CD4-positive, alpha-beta T cell treated with Interleukin-15 for 1 hour (primary cell): Measurements from ENCODE around the gene C2CD2L.
"Not testable (repeated sequence)": the region's sequence is repeated elsewhere in the genome, so short reads cannot be mapped to it uniquely, and the experiment has no call there.

Experiments
- DNase-seq: peaks from one replicate; pipeline ENCODE4 v3.0.0-alpha.2; 2020

The C2CD2L gene

GRCh38 chr11:119093942-119094815, 13.0 kb upstream of the C2CD2L start:
- DNase-seq: peak; percentile 29

GRCh38 chr11:119094816-119095065, 12.4 kb upstream of the C2CD2L start:
- DNase-seq: peak; percentile 81

- peak; percentile 100 for DNase-seq
These were observed 11.9 kb upstream of the C2CD2L start for GRCh38 chr11:119095066-119095880.

DNA sequence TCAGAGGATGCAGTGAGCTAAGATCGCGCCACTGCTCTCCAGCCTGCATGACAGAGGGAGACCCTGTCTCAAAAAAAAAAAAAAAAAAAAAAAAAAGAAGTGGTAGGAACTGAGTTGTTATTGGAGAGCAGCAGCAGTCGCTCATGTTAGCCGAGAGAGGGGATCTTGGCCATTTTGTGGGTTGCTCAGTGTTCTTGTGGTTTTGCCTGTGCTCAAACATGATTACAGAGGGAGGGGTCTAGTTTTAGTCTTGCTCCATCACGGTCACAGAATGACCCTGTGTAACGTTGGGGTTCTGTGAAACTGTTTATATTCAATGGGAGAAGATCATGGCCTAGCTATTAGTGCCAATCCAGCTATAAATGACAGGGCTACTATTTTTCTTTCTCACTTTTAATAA, 7.4 kb upstream of the C2CD2L start:
- DNase-seq: no peak

GRCh38 chr11:119100246-119100970, 6.7 kb upstream of the C2CD2L start:
- no peak for DNase-seq

DNA sequence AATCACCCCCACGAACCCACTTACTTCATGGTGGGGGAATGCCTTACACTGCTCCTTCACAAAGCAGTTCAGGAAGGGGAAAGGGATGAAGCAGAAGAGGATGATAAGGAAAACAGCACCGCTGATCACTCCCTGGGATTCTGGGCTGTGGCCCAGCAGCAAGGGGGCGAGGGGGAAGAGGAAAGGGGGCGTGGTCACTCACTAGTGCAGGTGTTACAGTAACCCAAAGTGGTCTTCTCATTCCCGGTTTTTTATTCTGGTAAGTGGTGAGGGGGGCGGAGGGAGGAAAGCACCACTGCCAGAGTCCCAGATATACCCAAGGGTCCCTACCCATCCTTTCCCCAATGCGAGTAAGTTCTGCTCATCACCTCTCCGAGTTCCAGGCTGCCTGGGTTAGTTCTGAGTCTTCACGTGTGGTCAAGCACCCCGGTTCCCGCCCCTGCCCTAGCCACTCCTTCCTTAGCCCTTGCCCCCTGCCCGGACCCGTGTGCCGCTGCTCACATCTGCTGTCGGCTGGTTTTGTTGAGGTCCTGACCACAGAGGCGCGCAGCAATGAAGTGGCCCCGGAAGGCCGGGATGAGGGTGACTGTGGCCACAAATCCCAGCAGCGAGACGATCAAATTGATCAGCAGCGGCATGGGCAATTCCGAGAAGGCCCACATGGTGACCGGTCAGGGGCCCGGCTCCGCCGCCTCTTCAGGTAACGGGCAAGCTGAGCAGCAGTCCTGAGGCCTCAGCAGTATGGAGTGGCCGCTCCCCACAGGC, 6.0 kb upstream of the C2CD2L start:
- DNase-seq: no peak

GRCh38 chr11:119101759-119102423, 5.3 kb upstream of the C2CD2L start, which contains the start of gene DPAGT1:
DPAGT1 (minus strand) TSS chr11:119101853; CDS start chr11:119101655, 198 bp downstream.
- DNase-seq: peak; percentile 86

- DNase-seq: not testable (repeated sequence)
These were observed 3.9 kb upstream of the C2CD2L start for GRCh38 chr11:119103161-119103664.

- no peak for DNase-seq
These were observed 3.4 kb upstream of the C2CD2L start for GRCh38 chr11:119103793-119104192.

- no peak for DNase-seq
These were observed 498 bp downstream of the C2CD2L start for GRCh38 chr11:119107538-119108145.

DNA sequence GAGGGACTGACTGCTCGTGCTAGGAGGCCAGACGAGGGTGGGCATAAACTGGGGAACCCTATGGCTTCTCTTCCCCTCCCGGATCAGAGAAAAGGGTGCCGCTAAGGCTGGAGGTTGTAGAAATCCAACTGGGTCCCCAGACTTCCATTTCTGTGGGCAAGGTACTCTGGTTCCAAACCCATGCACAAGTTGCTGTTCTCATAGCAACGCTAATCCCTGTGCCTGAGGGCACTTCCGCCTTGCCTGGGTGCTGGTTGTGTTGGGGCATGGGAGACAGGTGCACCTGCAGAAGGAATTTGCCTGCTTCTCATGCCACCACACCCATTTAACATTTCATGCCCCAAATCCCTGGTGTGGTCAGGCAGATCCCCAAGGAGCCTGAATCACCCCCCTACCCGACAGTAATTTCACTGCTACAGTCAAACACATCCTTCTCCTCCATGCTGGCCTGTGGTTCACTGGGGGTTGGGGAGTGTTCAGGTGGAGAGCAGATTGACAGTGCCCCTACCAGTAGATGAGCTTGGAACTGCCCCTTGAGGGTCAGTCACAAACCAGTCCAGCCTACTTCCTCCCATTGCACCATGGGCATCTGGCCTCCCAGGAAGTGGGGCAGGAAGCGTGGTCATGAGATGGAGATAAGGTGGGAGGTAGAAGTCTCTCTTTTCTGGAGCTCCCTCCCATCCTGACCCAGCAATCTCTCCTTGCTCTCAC, 1.2 kb downstream of the C2CD2L start:
- DNase-seq: no peak

- no peak for DNase-seq
These were observed 1.7 kb downstream of the C2CD2L start for GRCh38 chr11:119108857-119109221.

DNA sequence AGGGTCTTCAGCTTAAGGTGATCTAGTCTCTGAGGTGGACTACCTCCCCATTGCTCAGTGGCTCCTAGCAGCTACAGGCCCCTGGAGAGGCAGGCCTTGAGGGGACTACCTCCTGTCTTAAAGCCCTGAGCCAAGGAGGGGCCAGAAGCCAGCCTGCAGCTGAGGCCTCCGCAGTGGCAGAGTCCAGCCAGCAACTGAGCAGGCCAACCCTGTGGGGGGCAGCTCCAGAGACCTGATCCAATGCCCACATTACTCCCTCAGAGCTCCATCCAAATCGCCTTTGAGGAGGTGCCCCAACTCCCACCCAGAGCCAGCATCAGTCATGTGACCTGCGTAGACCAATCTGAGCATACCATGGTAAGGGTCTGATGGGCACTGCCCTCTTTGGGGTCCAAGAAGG, 2.7 kb downstream of the C2CD2L start:
- no peak for DNase-seq

GRCh38 chr11:119110439-119110838, 3.3 kb downstream of the C2CD2L start:
- no peak for DNase-seq

DNA sequence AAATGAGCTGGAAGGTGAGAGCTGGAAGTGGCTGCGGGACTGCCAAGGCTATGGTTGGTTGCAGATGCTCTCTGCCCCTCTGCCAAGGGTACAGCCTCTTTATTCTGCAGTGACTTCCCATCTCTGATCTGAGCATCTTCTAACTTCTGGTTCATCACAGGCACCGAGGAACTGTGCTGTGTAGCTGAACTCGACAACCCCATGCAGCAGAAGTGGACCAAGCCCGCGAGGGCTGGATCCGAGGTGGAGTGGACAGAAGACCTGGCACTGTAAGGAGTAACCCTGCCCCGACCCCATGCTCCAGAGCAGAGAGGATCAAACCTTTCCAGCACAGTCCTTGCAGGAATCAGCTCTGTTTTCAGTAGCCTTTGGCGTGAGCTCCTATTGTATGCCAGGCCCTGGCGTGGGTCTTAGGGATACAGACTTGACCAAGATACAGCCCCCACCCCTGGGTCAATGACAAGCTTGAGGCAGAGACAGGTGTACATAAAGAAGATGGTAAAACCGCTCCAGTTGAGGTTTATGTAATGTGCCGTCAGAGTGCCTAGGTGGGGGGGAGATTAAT, 4.3 kb downstream of the C2CD2L start:
- no peak for DNase-seq

GRCh38 chr11:119112314-119113020, 5.3 kb downstream of the C2CD2L start:
- DNase-seq: no peak

GRCh38 chr11:119113716-119114115, 6.6 kb downstream of the C2CD2L start:
- no peak for DNase-seq

DNA sequence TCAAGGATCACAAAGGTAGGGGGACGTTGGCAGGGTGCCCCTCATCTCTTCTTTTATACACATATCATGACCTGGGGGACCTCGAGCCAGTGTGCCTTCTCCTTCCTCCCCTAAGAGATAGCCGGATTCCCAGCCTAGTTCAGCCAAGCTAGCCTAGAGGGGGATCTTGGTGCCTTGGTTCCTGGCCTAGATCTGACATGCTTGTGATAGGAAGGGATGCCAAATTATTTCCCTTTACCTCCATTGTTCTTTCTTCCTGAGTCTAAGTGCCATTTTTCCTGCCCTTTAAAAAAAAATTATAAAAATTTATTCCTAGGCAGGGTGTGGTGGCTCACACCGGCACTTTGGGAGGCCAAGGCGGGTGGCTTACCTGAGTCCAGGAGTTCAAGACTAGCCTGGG, 7.2 kb downstream of the C2CD2L start:
- no peak for DNase-seq

DNA sequence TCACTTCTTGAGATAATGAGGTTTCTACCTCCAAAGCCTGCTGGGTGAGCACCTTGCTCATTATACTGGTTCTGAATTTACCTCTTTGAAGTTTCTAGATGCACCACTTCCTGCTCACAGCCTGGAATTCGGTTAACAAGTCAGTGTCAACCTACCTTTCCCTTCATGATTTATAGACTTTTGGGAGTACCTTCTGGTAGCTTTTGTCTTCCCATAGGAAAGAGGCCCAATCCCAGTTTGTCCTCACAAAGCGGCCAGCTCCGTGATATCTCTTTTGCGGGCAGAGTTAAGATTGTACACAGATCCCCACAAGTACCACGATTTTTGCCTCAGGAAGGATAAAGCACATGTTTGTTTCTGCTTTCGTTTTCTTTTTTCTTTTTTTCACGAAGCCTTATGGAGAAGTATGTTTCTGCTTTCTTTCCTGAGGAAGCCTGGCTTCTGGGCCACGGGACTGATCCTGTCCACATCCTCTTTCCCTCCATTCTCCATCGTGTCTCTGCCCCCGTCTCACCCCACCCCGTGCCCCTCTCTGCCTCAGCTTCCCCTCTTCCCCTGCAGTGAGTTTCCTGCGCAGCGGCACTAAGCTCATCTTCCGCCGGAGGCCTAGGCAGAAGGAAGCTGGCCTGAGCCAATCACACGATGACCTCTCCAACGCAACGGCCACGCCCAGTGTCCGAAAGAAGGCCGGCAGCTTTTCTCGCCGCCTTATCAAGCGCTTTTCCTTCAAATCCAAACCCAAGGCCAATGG, 8.5 kb downstream of the C2CD2L start:
- DNase-seq: peak; percentile 61
